Stimulated activated CD8-positive, alpha-beta memory T cell treated with anti-CD3 and anti-CD28 coated beads, Interleukin-4, amount 100 ng/mL, for 4 hours (primary cell): ENCODE measurements around the gene HTR3C.
"Not testable (repeated sequence)": the region's sequence is repeated elsewhere in the genome, so short reads cannot be mapped to it uniquely, and the experiment has no call there.

ENCODE experiments used
- DNase-seq, 2 donors: peaks; one replicate each; pipeline ENCODE4 v3.0.0-alpha.2; 2020; ENCODE audit warnings: low read depth in 2 of 2, low spot score in 1 of 2

The HTR3C gene

GRCh38 chr3:184030536-184030935, 22.3 kb upstream of the HTR3C start:
- no peak for DNase-seq

GRCh38 chr3:184031187-184031792, 21.6 kb upstream of the HTR3C start, which contains the start of gene HTR3D:
Gene HTR3D (plus strand): TSS chr3:184031742. CDS start chr3:184031742, 0 bp downstream.
- no peak for DNase-seq

GRCh38 chr3:184037816-184038215, 15.0 kb upstream of the HTR3C start:
- DNase-seq = no peak

GRCh38 chr3:184038307-184038706, 14.5 kb upstream of the HTR3C start:
- DNase-seq = not testable (repeated sequence)

GRCh38 chr3:184039414-184039813, 13.4 kb upstream of the HTR3C start:
- no peak for DNase-seq

- DNase-seq = no peak
These were observed 12.8 kb upstream of the HTR3C start for GRCh38 chr3:184040010-184040409.

- no peak for DNase-seq
These were observed 10.2 kb upstream of the HTR3C start for GRCh38 chr3:184042617-184043016.

- DNase-seq = no peak
These were observed 6.9 kb upstream of the HTR3C start for GRCh38 chr3:184045995-184046394.

GRCh38 chr3:184050217-184050847, 2.5 kb upstream of the HTR3C start:
- DNase-seq = no peak

- DNase-seq = no peak
These were observed 5.2 kb downstream of the HTR3C start for GRCh38 chr3:184058029-184058428.

- no peak for DNase-seq
These were observed 6.6 kb downstream of the HTR3C start for GRCh38 chr3:184059424-184059823.

GRCh38 chr3:184062637-184063036, 9.8 kb downstream of the HTR3C start:
- no peak for DNase-seq

GRCh38 chr3:184066211-184066610, 13.4 kb downstream of the HTR3C start:
- DNase-seq = no peak

- DNase-seq = no peak
These were observed 14.8 kb downstream of the HTR3C start for GRCh38 chr3:184067573-184068055.

GRCh38 chr3:184068344-184068743, 15.5 kb downstream of the HTR3C start:
- DNase-seq = no peak

- DNase-seq = not testable (repeated sequence)
These were observed 18.3 kb downstream of the HTR3C start for GRCh38 chr3:184071142-184071541.

GRCh38 chr3:184073621-184074020, 20.8 kb downstream of the HTR3C start:
- no peak for DNase-seq

- DNase-seq = no peak
These were observed 23.1 kb downstream of the HTR3C start for GRCh38 chr3:184075901-184076300.

GRCh38 chr3:184077881-184078280, 25.0 kb downstream of the HTR3C start:
- no peak for DNase-seq

GRCh38 chr3:184078851-184079250, 26.0 kb downstream of the HTR3C start:
- DNase-seq = no peak

GRCh38 chr3:184081116-184081830, 28.4 kb downstream of the HTR3C start:
- DNase-seq = no peak

- no peak for DNase-seq
These were observed 29.2 kb downstream of the HTR3C start for GRCh38 chr3:184082034-184082433.
